Astrocyte (in vitro differentiated cells and primary cell): ENCODE results near the gene GET3.

ENCODE experiments used
- EZH2 ChIP-seq: IDR thresholded peaks from 2 replicates; pipeline ENCODE4 v1.6.1; 2012; ENCODE audit warnings: mild to moderate bottlenecking, low read length, inconsistent platforms; ENCODE audit not compliant: insufficient read depth
- TF ChIP-seq, protein P1 (sequence below): IDR thresholded peaks from 2 replicates; pipeline ENCODE4 v1.5.1; 2011; ENCODE audit warnings: low read depth, mild to moderate bottlenecking, inconsistent platforms, low read length, moderate library complexity; ENCODE audit not compliant: insufficient read depth

- TF ChIP-seq, protein P1, sequence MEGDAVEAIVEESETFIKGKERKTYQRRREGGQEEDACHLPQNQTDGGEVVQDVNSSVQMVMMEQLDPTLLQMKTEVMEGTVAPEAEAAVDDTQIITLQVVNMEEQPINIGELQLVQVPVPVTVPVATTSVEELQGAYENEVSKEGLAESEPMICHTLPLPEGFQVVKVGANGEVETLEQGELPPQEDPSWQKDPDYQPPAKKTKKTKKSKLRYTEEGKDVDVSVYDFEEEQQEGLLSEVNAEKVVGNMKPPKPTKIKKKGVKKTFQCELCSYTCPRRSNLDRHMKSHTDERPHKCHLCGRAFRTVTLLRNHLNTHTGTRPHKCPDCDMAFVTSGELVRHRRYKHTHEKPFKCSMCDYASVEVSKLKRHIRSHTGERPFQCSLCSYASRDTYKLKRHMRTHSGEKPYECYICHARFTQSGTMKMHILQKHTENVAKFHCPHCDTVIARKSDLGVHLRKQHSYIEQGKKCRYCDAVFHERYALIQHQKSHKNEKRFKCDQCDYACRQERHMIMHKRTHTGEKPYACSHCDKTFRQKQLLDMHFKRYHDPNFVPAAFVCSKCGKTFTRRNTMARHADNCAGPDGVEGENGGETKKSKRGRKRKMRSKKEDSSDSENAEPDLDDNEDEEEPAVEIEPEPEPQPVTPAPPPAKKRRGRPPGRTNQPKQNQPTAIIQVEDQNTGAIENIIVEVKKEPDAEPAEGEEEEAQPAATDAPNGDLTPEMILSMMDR: no peak
- no peak for TF ChIP-seq EZH2
Observed at GRCh38 chr19:12763100-12763499, 25.8 kb downstream of the GET3 start.
